Glutamatergic neuron (in vitro differentiated cells): Measurements from ENCODE around the gene HYI. TPM values are rescaled to one million over a fixed set of nuclear protein-coding genes. Genes with fewer than 3 reads are reported as not detected.
"Not testable (repeated sequence)": the region's sequence is repeated elsewhere in the genome, so short reads cannot be mapped to it uniquely, and the experiment has no call there.

Experiments
- DNase-seq: peaks from one replicate; pipeline ENCODE4 v3.0.0; 2022
- H3K27ac Mint-ChIP-seq: one replicate; pipeline ENCODE4 v1.8.0; 2020; ENCODE audit warnings: mild to moderate bottlenecking, mixed read lengths, inconsistent platforms; ENCODE audit not compliant: unreplicated experiment
- H3K27me3 Mint-ChIP-seq: one replicate; pipeline ENCODE4 v1.8.0; 2020; ENCODE audit warnings: mild to moderate bottlenecking, moderate library complexity, mixed read lengths, inconsistent platforms; ENCODE audit not compliant: unreplicated experiment
- H3K36me3 Mint-ChIP-seq: one replicate; pipeline ENCODE4 v1.8.0; 2020; ENCODE audit warnings: mild to moderate bottlenecking, mixed read lengths, inconsistent platforms; ENCODE audit not compliant: unreplicated experiment
- H3K4me1 Mint-ChIP-seq: one replicate; pipeline ENCODE4 v1.8.0; 2020; ENCODE audit warnings: mild to moderate bottlenecking, low read depth, mixed read lengths, inconsistent platforms; ENCODE audit not compliant: unreplicated experiment
- H3K4me3 Mint-ChIP-seq: one replicate; pipeline ENCODE4 v1.8.0; 2020; ENCODE audit warnings: mild to moderate bottlenecking, mixed read lengths, inconsistent platforms; ENCODE audit not compliant: unreplicated experiment
- H3K9me3 Mint-ChIP-seq: one replicate; pipeline ENCODE4 v1.8.0; 2020; ENCODE audit warnings: mild to moderate bottlenecking, moderate library complexity, mixed read lengths, inconsistent platforms; ENCODE audit not compliant: unreplicated experiment
- long read RNA-seq: library from polyadenylated mRNA; unstranded; transcript quantifications from one replicate; pipeline ENCODE4 v2.0.0, GENCODE V29; 2020; ENCODE audit not compliant: unreplicated experiment
- total RNA-seq: library from RNA; stranded (reverse); fragmentation: NEBNext Ultra II Directional; extraction: Animal tissue kit (Norgen Biotek cat#: 25700); gene quantifications from one replicate; pipeline ENCODE4 v1.2.1, GENCODE V29; 2021; ENCODE audit not compliant: unreplicated experiment
- TF ChIP-seq, protein P1 (sequence below): fragments of 200-600 bp; sonication (generic); IDR thresholded peaks from one replicate; pipeline ENCODE4 v1.5.0; 2021; ENCODE audit not compliant: partially characterized antibody, unreplicated experiment

HYI gene, protein sequence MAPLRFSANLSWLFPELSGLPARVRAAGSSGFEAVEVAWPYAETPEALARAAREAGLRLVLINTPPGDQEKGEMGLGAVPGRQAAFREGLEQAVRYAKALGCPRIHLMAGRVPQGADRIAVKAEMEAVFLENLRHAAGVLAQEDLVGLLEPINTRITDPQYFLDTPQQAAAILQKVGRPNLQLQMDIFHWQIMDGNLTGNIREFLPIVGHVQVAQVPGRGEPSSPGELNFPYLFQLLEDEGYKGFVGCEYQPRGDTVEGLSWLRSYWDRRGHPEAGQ
- 18.7 TPM for total RNA-seq
- long read RNA-seq, transcript HYI-205 (8 exons, 796 nt) = major isoform, 5 of 14 reads
- long read RNA-seq, partial matches to known transcripts = 1 of 14 reads
- long read RNA-seq, other reads (novel, unspliced or antisense) = 3 of 14 reads

DNA sequence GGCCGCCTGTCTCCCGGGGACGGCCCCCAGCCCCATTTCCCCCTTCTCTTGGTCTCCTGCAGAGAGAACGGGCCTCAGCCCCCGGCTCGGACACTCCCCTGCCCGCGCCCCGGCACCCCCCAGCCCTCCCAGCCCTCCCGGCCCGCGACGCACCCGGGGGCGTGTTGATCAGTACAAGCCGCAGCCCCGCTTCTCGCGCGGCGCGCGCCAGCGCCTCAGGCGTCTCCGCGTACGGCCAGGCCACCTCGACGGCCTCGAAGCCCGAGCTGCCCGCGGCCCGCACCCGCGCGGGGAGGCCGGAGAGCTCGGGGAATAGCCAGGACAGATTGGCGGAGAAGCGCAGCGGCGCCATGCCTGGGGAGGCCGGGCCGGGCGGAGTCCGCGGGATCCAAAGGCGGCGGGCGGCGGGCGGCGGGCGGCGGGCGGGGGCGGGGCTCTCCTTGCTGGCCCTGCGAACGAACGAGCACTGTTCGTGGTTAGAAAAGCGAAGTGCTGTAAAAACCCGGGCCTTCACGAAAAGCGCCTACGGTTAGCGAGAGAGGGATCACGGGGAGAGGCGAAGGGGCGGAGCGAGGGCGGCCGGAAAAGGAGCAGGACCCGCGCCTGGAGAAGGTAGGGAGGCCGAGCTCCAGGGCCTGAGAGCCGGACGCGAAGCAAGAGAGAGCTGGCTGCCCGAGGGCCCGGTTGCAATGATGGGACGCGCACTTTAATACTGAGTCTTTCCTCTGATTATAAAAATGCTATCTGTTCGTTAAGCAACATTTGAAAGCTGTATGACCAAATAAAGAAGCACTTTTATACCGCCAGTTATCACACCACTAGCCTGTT is at the start of gene HYI:
HYI (minus strand) TSS at position 490 of the 828 bp plus-strand sequence; CDS start at position 352, 138 bp downstream.
- TF ChIP-seq, protein P1, sequence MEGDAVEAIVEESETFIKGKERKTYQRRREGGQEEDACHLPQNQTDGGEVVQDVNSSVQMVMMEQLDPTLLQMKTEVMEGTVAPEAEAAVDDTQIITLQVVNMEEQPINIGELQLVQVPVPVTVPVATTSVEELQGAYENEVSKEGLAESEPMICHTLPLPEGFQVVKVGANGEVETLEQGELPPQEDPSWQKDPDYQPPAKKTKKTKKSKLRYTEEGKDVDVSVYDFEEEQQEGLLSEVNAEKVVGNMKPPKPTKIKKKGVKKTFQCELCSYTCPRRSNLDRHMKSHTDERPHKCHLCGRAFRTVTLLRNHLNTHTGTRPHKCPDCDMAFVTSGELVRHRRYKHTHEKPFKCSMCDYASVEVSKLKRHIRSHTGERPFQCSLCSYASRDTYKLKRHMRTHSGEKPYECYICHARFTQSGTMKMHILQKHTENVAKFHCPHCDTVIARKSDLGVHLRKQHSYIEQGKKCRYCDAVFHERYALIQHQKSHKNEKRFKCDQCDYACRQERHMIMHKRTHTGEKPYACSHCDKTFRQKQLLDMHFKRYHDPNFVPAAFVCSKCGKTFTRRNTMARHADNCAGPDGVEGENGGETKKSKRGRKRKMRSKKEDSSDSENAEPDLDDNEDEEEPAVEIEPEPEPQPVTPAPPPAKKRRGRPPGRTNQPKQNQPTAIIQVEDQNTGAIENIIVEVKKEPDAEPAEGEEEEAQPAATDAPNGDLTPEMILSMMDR = no peak
- peak; percentile 89 for DNase-seq
- peaks cover 13% of the 10 kb centered on the region for H3K4me1 Mint-ChIP-seq
- H3K27me3 Mint-ChIP-seq = peaks cover 11% of the 10 kb centered on the region
- peaks cover 7% of the 10 kb centered on the region for H3K36me3 Mint-ChIP-seq
- H3K27ac Mint-ChIP-seq = peak within 1 kb of the TSS; percentile 72
- H3K9me3 Mint-ChIP-seq = peaks cover 22% of the 10 kb centered on the region
- peak within 1 kb of the TSS; percentile 91 for H3K4me3 Mint-ChIP-seq

DNA sequence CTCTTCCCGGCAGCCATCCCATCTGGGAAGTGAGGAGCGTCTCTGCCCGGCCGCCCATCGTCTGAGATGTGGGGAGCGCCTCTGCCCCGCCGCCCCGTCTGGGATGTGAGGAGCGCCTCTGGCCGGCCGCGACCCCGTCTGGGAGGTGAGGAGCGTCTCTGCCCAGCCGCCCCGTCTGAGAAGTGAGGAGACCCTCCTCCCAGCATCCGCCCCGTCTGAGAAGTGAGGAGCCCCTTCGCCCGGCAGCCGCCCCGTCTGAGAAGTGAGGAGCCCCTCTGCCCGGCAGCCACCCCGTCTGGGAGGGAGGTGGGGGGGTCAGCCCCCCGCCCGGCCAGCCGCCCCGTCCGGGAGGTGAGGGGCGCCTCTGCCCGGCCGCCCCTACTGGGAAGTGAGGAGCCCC is 48.1 kb upstream of the HYI start:
- DNase-seq, H3K36me3 Mint-ChIP-seq, H3K27ac Mint-ChIP-seq, H3K4me3 Mint-ChIP-seq, H3K4me1 Mint-ChIP-seq, H3K27me3 Mint-ChIP-seq, H3K9me3 Mint-ChIP-seq: not testable (repeated sequence)

DNA sequence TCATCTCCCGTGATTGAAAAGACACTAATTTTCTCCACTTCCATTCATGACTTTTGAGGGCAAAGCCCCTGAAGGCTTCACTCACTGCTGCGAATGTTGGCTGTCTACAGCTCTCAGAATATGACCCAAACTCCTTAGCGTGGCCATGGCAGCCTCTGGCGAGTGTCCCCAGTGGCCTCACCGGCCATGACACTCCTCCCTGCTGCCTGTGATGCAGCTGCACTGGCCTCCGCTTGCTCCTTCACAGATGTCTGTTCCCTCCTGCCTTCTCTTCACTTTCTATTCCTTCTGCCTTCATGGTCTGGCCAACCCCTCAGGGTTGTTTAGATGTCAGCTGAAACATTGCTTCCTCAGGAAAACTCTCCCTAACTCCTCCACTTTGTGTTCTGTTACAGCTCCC is 46.2 kb upstream of the HYI start:
- DNase-seq = peak; percentile 52
- TF ChIP-seq, protein P1 = no peak
- Mint-ChIP-seq H3K27ac (peak overlapping the region; percentile 39), H3K9me3 (no peaks in the 10 kb centered on the region), H3K4me3 (no peak overlapping the region), H3K4me1 (no peaks in the 10 kb centered on the region), H3K27me3 (no peaks in the 10 kb centered on the region), H3K36me3 (peaks cover 5% of the 10 kb centered on the region)

DNA sequence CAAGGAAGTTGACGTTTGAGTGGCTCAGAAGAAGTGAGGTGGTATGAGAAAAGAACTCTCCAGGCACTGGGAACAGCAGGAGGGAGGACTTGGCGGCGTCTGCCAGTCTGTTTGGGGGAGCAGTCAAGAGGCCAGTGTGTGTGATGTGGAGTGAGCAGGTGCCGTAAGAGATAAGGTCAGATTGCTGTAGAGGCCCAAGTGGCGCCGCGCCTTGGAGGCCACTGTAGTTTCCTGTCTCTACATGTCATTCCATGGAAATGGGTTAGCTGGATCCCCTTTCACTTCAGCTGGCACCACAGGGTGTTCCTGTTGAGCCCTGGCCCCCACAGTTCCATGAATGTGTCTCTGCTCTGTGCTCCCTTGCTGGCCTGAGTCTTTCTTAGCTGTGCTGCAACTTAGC is 41.5 kb upstream of the HYI start:
- Mint-ChIP-seq H3K4me1 (peaks cover 3% of the 10 kb centered on the region), H3K36me3 (peaks cover 2% of the 10 kb centered on the region), H3K4me3 (no peak overlapping the region), H3K9me3 (peaks cover under 1% of the 10 kb centered on the region), H3K27ac (no peak overlapping the region), H3K27me3 (no peaks in the 10 kb centered on the region)
- TF ChIP-seq, protein P1 = no peak
- DNase-seq = no peak

DNA sequence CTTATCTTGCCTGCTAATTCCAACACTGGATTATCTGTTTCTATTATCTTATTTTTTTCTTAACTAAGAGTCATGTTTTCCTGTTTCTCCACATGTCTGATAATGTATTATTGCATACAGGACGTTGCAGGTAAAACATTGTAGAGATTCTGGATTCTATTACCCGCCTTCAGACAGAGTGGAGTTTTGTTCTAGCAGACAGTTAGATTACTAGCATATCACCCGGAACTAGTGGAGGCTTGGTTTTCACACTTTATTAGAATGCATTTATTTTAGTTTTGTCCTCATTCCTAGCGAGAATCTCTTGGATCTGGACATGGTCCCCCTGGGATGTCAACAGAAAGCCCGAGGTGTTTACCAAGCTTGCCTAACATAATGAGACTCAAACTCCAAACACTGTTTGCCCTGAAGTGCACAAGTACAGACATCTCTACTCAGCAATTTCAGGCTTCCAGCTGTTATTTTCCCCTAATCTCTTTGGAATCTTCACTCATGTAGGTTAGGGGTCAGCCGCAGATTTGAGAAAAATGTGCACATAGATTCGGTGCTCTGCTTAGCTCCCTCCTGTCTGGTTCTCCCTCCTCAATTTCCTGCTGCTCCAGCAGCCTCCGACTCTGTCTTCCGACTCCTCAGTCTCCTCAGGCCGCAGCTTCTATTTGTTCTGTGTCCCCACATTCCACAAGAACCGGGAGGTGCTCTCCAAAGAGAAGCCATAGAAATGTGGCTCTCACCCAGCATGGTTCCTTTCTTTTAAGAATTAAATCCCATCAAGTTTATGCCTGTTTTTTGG is 40.1 kb upstream of the HYI start:
- TF ChIP-seq, protein P1 = no peak
- peaks cover 10% of the 10 kb centered on the region for H3K9me3 Mint-ChIP-seq
- H3K27ac Mint-ChIP-seq = no peak overlapping the region
- peaks cover 3% of the 10 kb centered on the region for H3K4me1 Mint-ChIP-seq
- peaks cover 7% of the 10 kb centered on the region for H3K36me3 Mint-ChIP-seq
- no peak for DNase-seq
- H3K27me3 Mint-ChIP-seq = no peaks in the 10 kb centered on the region
- H3K4me3 Mint-ChIP-seq = no peak overlapping the region
